ENCODE measurements around the gene CCNL2. TPM values are rescaled to one million over a fixed set of nuclear protein-coding genes. Genes with fewer than 3 reads are reported as not detected.
"Not testable (repeated sequence)": the region's sequence is repeated elsewhere in the genome, so short reads cannot be mapped to it uniquely, and the experiment has no call there.

The CCNL2 gene
- total RNA-seq, 1 donor from 2014 or later = 185 TPM

- DNase-seq (ENCODE audit: low read depth) = no peak
Observed at GRCh38 chr1:1421147-1421906, 22.2 kb upstream of the CCNL2 start, which contains the start of gene ANKRD65. ANKRD65 (minus strand) TSS chr1:1421276; CDS start chr1:1421005, 271 bp downstream.

- no peak for DNase-seq (ENCODE audit: low read depth)
Observed at GRCh38 chr1:1420654-1421141, 21.6 kb upstream of the CCNL2 start.

- DNase-seq (ENCODE audit: low read depth) = no peak
Observed at GRCh38 chr1:1419813-1420653, 20.9 kb upstream of the CCNL2 start.

GRCh38 chr1:1419363-1419812, 20.3 kb upstream of the CCNL2 start:
- DNase-seq (ENCODE audit: low read depth) = no peak

GRCh38 chr1:1418464-1419362, 19.6 kb upstream of the CCNL2 start:
- no peak for DNase-seq (ENCODE audit: low read depth)

- not testable (repeated sequence) for DNase-seq (ENCODE audit: low read depth)
Observed at GRCh38 chr1:1417825-1418463, 18.8 kb upstream of the CCNL2 start.

- DNase-seq (ENCODE audit: low read depth) = not testable (repeated sequence)
Observed at GRCh38 chr1:1417396-1417795, 18.3 kb upstream of the CCNL2 start.

GRCh38 chr1:1415751-1416150, 16.6 kb upstream of the CCNL2 start:
- no peak for DNase-seq (ENCODE audit: low read depth)

- not testable (repeated sequence) for DNase-seq (ENCODE audit: low read depth)
Observed at GRCh38 chr1:1412311-1412902, 13.3 kb upstream of the CCNL2 start.

GRCh38 chr1:1411626-1412025, 12.5 kb upstream of the CCNL2 start:
- DNase-seq (ENCODE audit: low read depth) = no peak

GRCh38 chr1:1410238-1410637, 11.1 kb upstream of the CCNL2 start:
- DNase-seq (ENCODE audit: low read depth) = not testable (repeated sequence)

- peak; percentile 32 for DNase-seq (ENCODE audit: low read depth)
Observed at GRCh38 chr1:1407636-1408318, 8.6 kb upstream of the CCNL2 start.

GRCh38 chr1:1406821-1407635, 7.9 kb upstream of the CCNL2 start, which contains the start of gene MRPL20:
MRPL20 (minus strand) TSS chr1:1407293; CDS start chr1:1407217, 76 bp downstream.
- peak; percentile 95 for DNase-seq (ENCODE audit: low read depth)

GRCh38 chr1:1406101-1406820, 7.1 kb upstream of the CCNL2 start:
- DNase-seq (ENCODE audit: low read depth) = peak; percentile 17

GRCh38 chr1:1403653-1404052, 4.5 kb upstream of the CCNL2 start:
- DNase-seq (ENCODE audit: low read depth) = no peak

- not testable (repeated sequence) for DNase-seq (ENCODE audit: low read depth)
Observed at GRCh38 chr1:1402901-1403392, 3.8 kb upstream of the CCNL2 start.

- peak; percentile 64 for DNase-seq (ENCODE audit: low read depth)
Observed at GRCh38 chr1:1402072-1402900, 3.2 kb upstream of the CCNL2 start.
